Liver (tissue), 9 donors: ENCODE measurements around the gene STUM. TPM values are rescaled to one million over a fixed set of nuclear protein-coding genes. Genes with fewer than 3 reads are reported as not detected.

Experiments
- DNase-seq: peaks from one replicate; pipeline ENCODE4 v3.0.0-alpha.2; 2017; ENCODE audit warnings: low spot score
- H3K27ac ChIP-seq, 2 donors: one replicate each; pipeline ENCODE4 v1.7.0; 2013; ENCODE audit warnings: inconsistent platforms in 2 of 2, low read length in 2 of 2, control low read depth in 1 of 2, low read depth in 1 of 2, mild to moderate bottlenecking in 1 of 2
- H3K27me3 ChIP-seq, 4 donors: one replicate each; pipeline versions ENCODE4 v1.6.1 to v1.7.0; 2013; ENCODE audit warnings: low read length in 3 of 4, inconsistent platforms in 1 of 4, mild to moderate bottlenecking in 1 of 4, moderate library complexity in 1 of 4; ENCODE audit not compliant: control insufficient read depth in 4 of 4, insufficient read depth in 4 of 4
- H3K36me3 ChIP-seq, 4 donors: one replicate each; pipeline versions ENCODE4 v1.6.1 to v1.7.0; 2013; ENCODE audit warnings: low read length in 3 of 4, mild to moderate bottlenecking in 3 of 4, low read depth in 1 of 4, moderate library complexity in 1 of 4; ENCODE audit not compliant: control insufficient read depth in 4 of 4, insufficient read depth in 3 of 4
- H3K4me1 ChIP-seq, 4 donors: one replicate each; pipeline versions ENCODE4 v1.6.1 to v1.7.0; 2013; ENCODE audit warnings: low read length in 3 of 4, mild to moderate bottlenecking in 3 of 4, moderate library complexity in 1 of 4; ENCODE audit not compliant: control insufficient read depth in 4 of 4, insufficient read depth in 4 of 4
- H3K4me3 ChIP-seq, 3 donors: one replicate each; pipeline versions ENCODE4 v1.6.1 to v1.7.0; 2013; ENCODE audit warnings: low read length in 3 of 3, control low read depth in 1 of 3, low read depth in 1 of 3, mild to moderate bottlenecking in 1 of 3
- H3K9ac ChIP-seq, 2 donors: one replicate each; pipeline ENCODE4 v1.7.0; 2013; ENCODE audit warnings: low read length in 2 of 2, mild to moderate bottlenecking in 2 of 2, moderate library complexity in 2 of 2, control low read depth in 1 of 2, low read depth in 1 of 2
- H3K9me3 ChIP-seq, 4 donors: one replicate each; pipeline versions ENCODE4 v1.6.1 to v1.7.0; 2013; ENCODE audit warnings: low read length in 3 of 4; ENCODE audit not compliant: control insufficient read depth in 4 of 4
- CTCF ChIP-seq: fragments of 150-350 bp; IDR thresholded peaks from 2 replicates; pipeline ENCODE4 v1.5.1; 2017; ENCODE audit warnings: improper control_type of control experiment, low read depth, low read length; ENCODE audit not compliant: missing input control
- EGR1 ChIP-seq, 2 donors: IDR thresholded peaks; 2 replicates each; pipeline ENCODE4 v1.6.1; 2016 to 2018; ENCODE audit warnings: antibody characterized with exemption in 2 of 2, low read depth in 2 of 2
- FOXA1 ChIP-seq: IDR thresholded peaks from 2 replicates; pipeline ENCODE4 v1.6.1; 2016; ENCODE audit warnings: antibody characterized with exemption
- GABPA ChIP-seq, 2 donors: IDR thresholded peaks in 1 of 2; conservative IDR thresholded peaks in 1 of 2; 2 replicates each; pipeline ENCODE4 v1.6.1; 2016; ENCODE audit warnings: antibody characterized with exemption in 2 of 2, mild to moderate bottlenecking in 1 of 2, moderate library complexity in 1 of 2
- HNF4A ChIP-seq, 2 donors: conservative IDR thresholded peaks; 2 replicates each; pipeline ENCODE4 v1.6.1; 2016; ENCODE audit warnings: antibody characterized with exemption in 2 of 2, mild to moderate bottlenecking in 2 of 2
- HNF4G ChIP-seq: IDR thresholded peaks from 2 replicates; pipeline ENCODE4 v1.6.1; 2016; ENCODE audit warnings: antibody characterized with exemption
- JUND ChIP-seq, 2 donors: IDR thresholded peaks; 2 replicates each; pipeline ENCODE4 v1.6.1; 2016; ENCODE audit warnings: antibody characterized with exemption in 2 of 2
- MAX ChIP-seq: IDR thresholded peaks from 2 replicates; pipeline ENCODE4 v1.6.1; 2016; ENCODE audit warnings: antibody characterized with exemption
- NR2F2 ChIP-seq: IDR thresholded peaks from 2 replicates; pipeline ENCODE4 v1.6.1; 2016; ENCODE audit warnings: antibody characterized with exemption
- REST ChIP-seq: IDR thresholded peaks from 2 replicates; pipeline ENCODE4 v1.6.1; 2016; ENCODE audit warnings: antibody characterized with exemption, mild to moderate bottlenecking
- RXRA ChIP-seq, 2 donors: IDR thresholded peaks; 2 replicates each; pipeline ENCODE4 v1.6.1; 2017 to 2018; ENCODE audit warnings: antibody characterized with exemption in 2 of 2, mild to moderate bottlenecking in 1 of 2
- SP1 ChIP-seq: IDR thresholded peaks from 2 replicates; pipeline ENCODE4 v1.6.1; 2018; ENCODE audit warnings: antibody characterized with exemption, mild to moderate bottlenecking
- YY1 ChIP-seq: IDR thresholded peaks from 2 replicates; pipeline ENCODE4 v1.6.1; 2016; ENCODE audit warnings: antibody characterized with exemption, mild to moderate bottlenecking
- ZBTB33 ChIP-seq: IDR thresholded peaks from 2 replicates; pipeline ENCODE4 v1.6.1; 2016; ENCODE audit warnings: antibody characterized with exemption
- WGBS: extraction: QIAGEN DNeasy Blood & Tissue Kit; methylation state at CpG from one replicate; pipeline ENCODE4 v1.1.7; 2013; 5-methylcytosine and 5-hydroxymethylcytosine counted together
- polyA plus RNA-seq, 2 donors: library from polyadenylated mRNA; stranded (reverse) in 1 of 2; unstranded in 1 of 2; fragments of 200-250 nt in 1 of 2; fragments of >200 nt in 1 of 2; fragmentation: Nextera tagmentation in 1 of 2; extraction: Ambion mirVana in 1 of 2; gene quantifications; one replicate each; pipeline versions ENCODE4 v1.2.1 to v1.2.3, GENCODE V29; 2013 to 2015
- total RNA-seq, 2 donors: library from RNA; depleted of rRNA; stranded (reverse); fragments of >200 nt; gene quantifications; one replicate each; pipeline ENCODE4 v1.2.3, GENCODE V29; 2014
- donor health status: healthy.
- donor health status: healthy.
- donor health status: healthy.
- donor health status: healthy.
- donor health status: healthy.

Gene STUM
- total and polyA plus RNA-seq, 4 donors: 0.03 to 0.14 (median 0.07) TPM

- no peak overlapping the region for H3K4me3 ChIP-seq
- H3K9ac ChIP-seq: no peak overlapping the region
- no peaks in the 10 kb centered on the region for H3K9me3 ChIP-seq
- TF ChIP-seq RXRA (IDR thresholded peaks at IDR 0.05) (peak in 1 of 2 donors; percentile 10), HNF4A (conservative IDR thresholded peaks at IDR 0.05) (no peak), SP1 (peak; percentile 9)
- no peaks in the 10 kb centered on the region for H3K4me1 ChIP-seq
- no peaks in the 10 kb centered on the region for H3K27me3 ChIP-seq
- H3K36me3 ChIP-seq: no peaks in the 10 kb centered on the region
- WGBS: 77% methylated on average over 13 of the region's 13 CpGs
- H3K27ac ChIP-seq: no peak overlapping the region
- DNase-seq: no peak
These were observed 19.7 kb downstream of the STUM start for GRCh38 chr1:226568077-226568831.

GRCh38 chr1:226568975-226569741 lies 20.6 kb downstream of the STUM start:
- Histone ChIP-seq H3K27ac (no peak overlapping the region), H3K4me3 (no peak overlapping the region), H3K4me1 (peaks cover 0 to 3% (median 0%) of the 10 kb centered on the region in 4 donors), H3K36me3 (no peaks in the 10 kb centered on the region), H3K9me3 (no peaks in the 10 kb centered on the region), H3K27me3 (no peaks in the 10 kb centered on the region), H3K9ac (no peak overlapping the region)
- DNase-seq: no peak
- WGBS: 91% methylated on average over 6 of the region's 6 CpGs
- TF ChIP-seq HNF4G (no peak), ZBTB33 (no peak), FOXA1 (no peak), SP1 (no peak)

GRCh38 chr1:226569879-226570547 lies 21.4 kb downstream of the STUM start:
- H3K9ac ChIP-seq: no peak overlapping the region
- no peaks in the 10 kb centered on the region for H3K36me3 ChIP-seq
- no peak overlapping the region for H3K27ac ChIP-seq
- no peaks in the 10 kb centered on the region for H3K9me3 ChIP-seq
- 72% methylated on average over 4 of the region's 4 CpGs for WGBS
- DNase-seq: no peak
- H3K4me3 ChIP-seq: no peak overlapping the region
- no peaks in the 10 kb centered on the region for H3K27me3 ChIP-seq
- peaks cover 0 to 6% (median 0%) of the 10 kb centered on the region in 4 donors for H3K4me1 ChIP-seq
- TF ChIP-seq YY1 (no peak), CTCF (no peak), JUND (IDR thresholded peaks at IDR 0.05) (no peak), FOXA1 (no peak), RXRA (IDR thresholded peaks at IDR 0.05) (no peak), EGR1 (IDR thresholded peaks at IDR 0.05; ENCODE audit: low read depth in 2 of 2) (no peak), REST (no peak), MAX (no peak), GABPA (IDR thresholded peaks at IDR 0.05 in 1 of 2, conservative IDR thresholded peaks at IDR 0.05 in 1 of 2) (no peak), ZBTB33 (no peak), HNF4G (no peak), NR2F2 (no peak), HNF4A (conservative IDR thresholded peaks at IDR 0.05) (no peak)
